ENCODE measurements around the gene ZFPM1.

DNA sequence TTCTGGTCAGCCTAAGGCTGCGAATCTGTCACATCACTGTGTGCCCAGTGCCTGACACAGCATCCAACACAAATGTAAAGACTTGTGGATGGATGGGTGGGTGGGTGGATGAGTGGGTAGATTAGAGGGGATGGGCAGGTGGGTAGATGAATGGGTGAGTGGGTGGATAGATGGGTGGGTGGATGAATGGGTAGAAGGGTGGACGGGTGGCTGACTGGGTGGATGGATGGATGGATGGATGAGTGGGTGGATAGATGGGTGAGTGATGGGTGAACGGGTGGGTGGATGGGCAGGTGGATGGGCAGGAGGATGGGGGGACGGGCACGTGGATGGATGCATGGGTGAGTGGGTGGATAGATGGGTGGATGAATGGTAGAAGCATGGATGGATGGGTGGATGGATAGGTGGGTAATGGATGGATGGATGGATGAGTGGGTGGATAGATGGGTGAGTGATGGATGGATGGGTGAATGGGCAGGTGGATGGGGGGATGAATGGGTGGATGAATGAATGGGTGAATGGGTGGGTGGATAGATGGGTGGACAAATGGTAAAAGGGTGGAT lies 31.1 kb upstream of the ZFPM1 start:
- TF ChIP-seq, protein P1, sequence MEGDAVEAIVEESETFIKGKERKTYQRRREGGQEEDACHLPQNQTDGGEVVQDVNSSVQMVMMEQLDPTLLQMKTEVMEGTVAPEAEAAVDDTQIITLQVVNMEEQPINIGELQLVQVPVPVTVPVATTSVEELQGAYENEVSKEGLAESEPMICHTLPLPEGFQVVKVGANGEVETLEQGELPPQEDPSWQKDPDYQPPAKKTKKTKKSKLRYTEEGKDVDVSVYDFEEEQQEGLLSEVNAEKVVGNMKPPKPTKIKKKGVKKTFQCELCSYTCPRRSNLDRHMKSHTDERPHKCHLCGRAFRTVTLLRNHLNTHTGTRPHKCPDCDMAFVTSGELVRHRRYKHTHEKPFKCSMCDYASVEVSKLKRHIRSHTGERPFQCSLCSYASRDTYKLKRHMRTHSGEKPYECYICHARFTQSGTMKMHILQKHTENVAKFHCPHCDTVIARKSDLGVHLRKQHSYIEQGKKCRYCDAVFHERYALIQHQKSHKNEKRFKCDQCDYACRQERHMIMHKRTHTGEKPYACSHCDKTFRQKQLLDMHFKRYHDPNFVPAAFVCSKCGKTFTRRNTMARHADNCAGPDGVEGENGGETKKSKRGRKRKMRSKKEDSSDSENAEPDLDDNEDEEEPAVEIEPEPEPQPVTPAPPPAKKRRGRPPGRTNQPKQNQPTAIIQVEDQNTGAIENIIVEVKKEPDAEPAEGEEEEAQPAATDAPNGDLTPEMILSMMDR (IDR thresholded peaks at IDR 0.05; ENCODE audit: low read depth, low read length, missing input control) = no peak
- TF ChIP-seq RXRA (IDR thresholded peaks at IDR 0.05) (no peak), SP1 (IDR thresholded peaks at IDR 0.05) (no peak), TAF1 (conservative IDR thresholded peaks at IDR 0.05) (no peak), HNF4A (conservative IDR thresholded peaks at IDR 0.05) (no peak), NR2F2 (IDR thresholded peaks at IDR 0.05) (no peak), JUND (IDR thresholded peaks at IDR 0.05) (no peak)
- TF ChIP-seq, protein P2, sequence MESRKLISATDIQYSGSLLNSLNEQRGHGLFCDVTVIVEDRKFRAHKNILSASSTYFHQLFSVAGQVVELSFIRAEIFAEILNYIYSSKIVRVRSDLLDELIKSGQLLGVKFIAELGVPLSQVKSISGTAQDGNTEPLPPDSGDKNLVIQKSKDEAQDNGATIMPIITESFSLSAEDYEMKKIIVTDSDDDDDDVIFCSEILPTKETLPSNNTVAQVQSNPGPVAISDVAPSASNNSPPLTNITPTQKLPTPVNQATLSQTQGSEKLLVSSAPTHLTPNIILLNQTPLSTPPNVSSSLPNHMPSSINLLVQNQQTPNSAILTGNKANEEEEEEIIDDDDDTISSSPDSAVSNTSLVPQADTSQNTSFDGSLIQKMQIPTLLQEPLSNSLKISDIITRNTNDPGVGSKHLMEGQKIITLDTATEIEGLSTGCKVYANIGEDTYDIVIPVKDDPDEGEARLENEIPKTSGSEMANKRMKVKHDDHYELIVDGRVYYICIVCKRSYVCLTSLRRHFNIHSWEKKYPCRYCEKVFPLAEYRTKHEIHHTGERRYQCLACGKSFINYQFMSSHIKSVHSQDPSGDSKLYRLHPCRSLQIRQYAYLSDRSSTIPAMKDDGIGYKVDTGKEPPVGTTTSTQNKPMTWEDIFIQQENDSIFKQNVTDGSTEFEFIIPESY (IDR thresholded peaks at IDR 0.05) = no peak

Measured in liver (tissue), 3 donors.